ENCODE data around the gene DHRS3.

DHRS3 gene

GRCh38 chr1:12549460-12550349, 68.3 kb downstream of the DHRS3 start:
- Histone ChIP-seq H3K36me3 (ENCODE audit: control insufficient read depth, insufficient read depth, low read length) (no peaks in the 10 kb centered on the region), H3K27me3 (replicated peaks; ENCODE audit: control insufficient read depth, insufficient read depth, low read length) (no peaks in the 10 kb centered on the region; the same call in 1 of the 2 replicates), H3K4me3 (replicated peaks; ENCODE audit: low read depth, low read length) (no peak overlapping the region)
- no peak for DNase-seq (ENCODE audit: extremely low read depth, insufficient read length)
- no peak for TF ChIP-seq CTCF (IDR thresholded peaks at IDR 0.05; ENCODE audit: insufficient read depth, low read length, poor library complexity, severe bottlenecking)

GRCh38 chr1:12548973-12549459, 69.0 kb downstream of the DHRS3 start:
- H3K27me3 ChIP-seq (replicated peaks; ENCODE audit: control insufficient read depth, insufficient read depth, low read length), result no peaks in the 10 kb centered on the region; the same call in 1 of the 2 replicates
- H3K36me3 ChIP-seq (ENCODE audit: control insufficient read depth, insufficient read depth, low read length), result no peaks in the 10 kb centered on the region
- no peak for TF ChIP-seq CTCF (IDR thresholded peaks at IDR 0.05; ENCODE audit: insufficient read depth, low read length, poor library complexity, severe bottlenecking)
- DNase-seq (ENCODE audit: extremely low read depth, insufficient read length), result no peak
- no peak overlapping the region for H3K4me3 ChIP-seq (replicated peaks; ENCODE audit: low read depth, low read length)

GRCh38 chr1:12548279-12548972, 69.6 kb downstream of the DHRS3 start:
- no peak for TF ChIP-seq CTCF (IDR thresholded peaks at IDR 0.05; ENCODE audit: insufficient read depth, low read length, poor library complexity, severe bottlenecking)
- DNase-seq (ENCODE audit: extremely low read depth, insufficient read length), result no peak
- Histone ChIP-seq H3K4me3 (replicated peaks; ENCODE audit: low read depth, low read length) (no peak overlapping the region), H3K27me3 (replicated peaks; ENCODE audit: control insufficient read depth, insufficient read depth, low read length) (no peaks in the 10 kb centered on the region; the same call in 1 of the 2 replicates), H3K36me3 (ENCODE audit: control insufficient read depth, insufficient read depth, low read length) (no peaks in the 10 kb centered on the region)

- TF ChIP-seq CTCF (IDR thresholded peaks at IDR 0.05; ENCODE audit: insufficient read depth, low read length, poor library complexity, severe bottlenecking), result no peak
- H3K27me3 ChIP-seq (replicated peaks; ENCODE audit: control insufficient read depth, insufficient read depth, low read length), result no peaks in the 10 kb centered on the region; the same call in 1 of the 2 replicates
- no peak overlapping the region for H3K4me3 ChIP-seq (replicated peaks; ENCODE audit: low read depth, low read length)
- DNase-seq (ENCODE audit: extremely low read depth, insufficient read length), result no peak
- H3K36me3 ChIP-seq (ENCODE audit: control insufficient read depth, insufficient read depth, low read length), result no peaks in the 10 kb centered on the region
Observed at GRCh38 chr1:12547586-12548225, 70.3 kb downstream of the DHRS3 start.

- Histone ChIP-seq H3K36me3 (ENCODE audit: control insufficient read depth, insufficient read depth, low read length) (no peaks in the 10 kb centered on the region), H3K4me3 (replicated peaks; ENCODE audit: low read depth, low read length) (no peak overlapping the region), H3K27me3 (replicated peaks; ENCODE audit: control insufficient read depth, insufficient read depth, low read length) (no peaks in the 10 kb centered on the region; the same call in 1 of the 2 replicates)
- no peak for TF ChIP-seq CTCF (IDR thresholded peaks at IDR 0.05; ENCODE audit: insufficient read depth, low read length, poor library complexity, severe bottlenecking)
- no peak for DNase-seq (ENCODE audit: extremely low read depth, insufficient read length)
Observed at GRCh38 chr1:12546771-12547585, 71.0 kb downstream of the DHRS3 start.
